ENCODE measurements around the gene ZNF521.

ZNF521 gene

DNA sequence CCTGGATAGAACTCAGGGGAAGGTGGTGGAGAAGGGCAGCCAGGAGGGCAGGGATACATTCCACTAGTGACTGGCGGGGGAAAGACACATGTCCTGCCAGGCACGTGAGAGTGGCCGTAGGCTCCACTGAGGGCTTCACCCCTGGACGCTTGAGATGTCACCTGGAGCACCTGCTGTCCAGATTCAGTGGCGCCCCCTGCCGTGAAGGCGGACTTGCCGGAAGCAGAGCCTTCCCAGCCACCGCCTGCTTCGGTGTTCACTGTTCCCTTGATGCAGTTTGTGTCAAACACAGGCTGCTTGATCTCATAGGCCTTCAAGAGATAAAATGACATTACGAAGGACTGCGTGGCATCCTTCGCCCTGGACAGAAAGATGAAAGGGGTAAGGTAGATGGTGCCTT is 335.3 kb downstream of the ZNF521 start:
- DNase-seq, result no peak

DNA sequence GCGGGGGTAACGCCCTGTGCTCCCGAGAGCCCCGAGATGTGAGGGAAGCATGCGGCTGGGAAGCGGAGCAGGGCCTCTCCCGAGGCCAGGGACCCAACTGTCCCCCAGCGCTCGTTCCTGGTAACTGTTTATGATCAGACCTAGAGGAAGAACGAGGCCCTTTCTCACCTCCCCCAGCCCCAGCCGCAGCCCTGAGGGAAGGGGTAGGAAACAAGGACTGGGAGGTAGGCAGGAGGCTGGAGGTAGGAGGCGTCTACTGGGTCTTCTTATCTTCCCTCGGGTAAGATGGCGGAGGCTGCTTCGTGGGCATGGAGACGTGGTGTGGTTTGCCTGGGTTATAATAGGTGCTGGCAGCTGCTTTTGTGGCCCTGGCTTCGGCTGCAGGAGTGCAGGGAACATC is 335.8 kb downstream of the ZNF521 start:
- no peak for DNase-seq

Measured in effector CD8-positive, alpha-beta T cell (primary cell).